SK-N-MC (cell line): ENCODE data around the gene INSYN1.
"Not testable (repeated sequence)": the region's sequence is repeated elsewhere in the genome, so short reads cannot be mapped to it uniquely, and the experiment has no call there.

Experiments used
- DNase-seq: peaks from one replicate; pipeline ENCODE4 v3.0.0-alpha.2; 2011; ENCODE audit warnings: low read depth, low spot score
- H3K27ac ChIP-seq: fragments of 200-600 bp; sonication (generic); 2 replicates; pipeline ENCODE4 v1.5.1; 2016; ENCODE audit warnings: mixed run types
- H3K36me3 ChIP-seq: fragments of 200-600 bp; sonication (generic); 2 replicates; pipeline ENCODE4 v1.6.1; 2017; ENCODE audit warnings: antibody characterized with exemption, low read length, mixed read lengths; ENCODE audit not compliant: insufficient read depth
- H3K4me3 ChIP-seq: fragments of 200-600 bp; sonication (generic); 2 replicates; pipeline ENCODE4 v1.5.1; 2016
- H3K9ac ChIP-seq: fragments of 200-600 bp; sonication (generic); 2 replicates; pipeline ENCODE4 v1.8.0; 2017; ENCODE audit warnings: mixed run types, mixed read lengths; ENCODE audit not compliant: insufficient read length
- H3K9me3 ChIP-seq: fragments of 200-600 bp; sonication (generic); 2 replicates; pipeline ENCODE4 v1.6.1; 2017; ENCODE audit warnings: low read depth, mild to moderate bottlenecking, antibody characterized with exemption, low read length, moderate library complexity, mixed read lengths
- EZH2 ChIP-seq: fragments of 200-600 bp; sonication (generic); IDR thresholded peaks from one replicate; pipeline ENCODE4 v1.6.1; 2017; ENCODE audit warnings: antibody characterized with exemption
- FOXP2 ChIP-seq: optimal IDR thresholded peaks from 2 replicates; pipeline ENCODE3; 2011; ENCODE audit warnings: mild to moderate bottlenecking, moderate library complexity; ENCODE audit not compliant: insufficient read depth; ENCODE audit errors: extremely low read length, control extremely low read depth
- POLR2AphosphoS5 ChIP-seq: IDR thresholded peaks from 2 replicates; pipeline ENCODE4 v1.6.1; 2012; ENCODE audit warnings: mild to moderate bottlenecking, low read depth, low read length, borderline replicate concordance

The INSYN1 gene

DNA sequence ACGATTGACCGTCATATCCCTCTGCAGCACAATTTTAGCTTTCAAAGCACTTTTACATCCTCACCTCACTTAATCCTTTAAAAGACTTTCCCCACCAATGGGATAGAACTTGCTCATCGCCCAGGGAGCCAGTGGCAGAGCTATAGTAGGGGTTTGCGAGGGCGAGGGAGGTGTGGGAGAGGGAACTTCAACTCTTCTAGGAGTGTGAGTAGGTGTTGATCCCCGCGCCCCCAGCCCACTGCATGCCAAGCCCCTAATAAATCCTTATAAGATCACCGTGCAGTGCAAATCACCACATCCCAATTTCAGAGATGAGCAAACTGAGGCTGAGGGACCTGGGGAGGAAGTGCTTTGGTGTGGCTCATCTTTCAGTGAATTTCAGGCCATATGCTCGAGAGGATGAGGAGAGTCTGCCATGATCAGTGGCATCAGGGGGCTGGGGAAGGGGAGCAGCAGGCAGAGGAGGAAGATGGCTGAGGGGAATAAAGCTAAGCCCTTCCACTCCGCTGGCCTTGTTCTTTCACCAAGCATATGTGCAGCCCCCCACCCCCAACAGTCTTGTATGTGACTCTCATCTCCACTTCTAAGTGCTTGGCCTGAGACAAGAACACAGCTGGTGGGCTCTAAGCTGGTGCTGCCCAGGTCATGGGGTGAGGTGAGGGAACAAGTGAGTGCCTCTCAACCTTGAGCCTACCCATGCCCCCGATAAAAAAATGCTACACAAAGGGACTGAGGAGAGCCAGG, 5.1 kb downstream of the INSYN1 start:
- H3K9me3 ChIP-seq: no peaks in the 10 kb centered on the region
- no peaks in the 10 kb centered on the region for H3K36me3 ChIP-seq
- TF ChIP-seq EZH2: no peak
- no peak for TF ChIP-seq FOXP2
- TF ChIP-seq POLR2AphosphoS5: no peak
- H3K9ac ChIP-seq: no peak overlapping the region
- no peak for DNase-seq
- H3K27ac ChIP-seq: no peak overlapping the region
- no peak overlapping the region for H3K4me3 ChIP-seq

DNA sequence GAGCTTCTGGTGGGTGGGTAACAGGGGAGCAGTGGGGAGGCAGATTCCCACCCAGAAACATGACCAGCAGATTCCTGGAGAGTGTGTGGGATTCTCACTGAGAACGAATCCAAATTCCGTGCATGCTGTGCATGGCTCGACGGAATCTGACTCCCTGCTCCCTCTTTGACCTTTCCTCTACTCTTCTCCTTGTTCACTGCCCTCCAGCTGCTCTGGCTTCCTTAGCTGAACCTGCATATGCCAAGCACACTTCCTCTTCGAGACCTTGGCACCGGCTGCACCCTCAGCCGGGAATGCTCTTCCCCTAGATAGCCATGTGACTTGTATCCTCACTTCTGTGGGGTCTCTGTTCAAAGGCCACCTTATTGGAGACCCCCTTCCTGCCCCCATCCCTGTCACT, 6.3 kb downstream of the INSYN1 start:
- Histone ChIP-seq H3K36me3 (no peaks in the 10 kb centered on the region), H3K4me3 (no peak overlapping the region), H3K9me3 (no peaks in the 10 kb centered on the region), H3K9ac (no peak overlapping the region), H3K27ac (no peak overlapping the region)
- TF ChIP-seq EZH2 (no peak), FOXP2 (no peak), POLR2AphosphoS5 (no peak)
- no peak for DNase-seq

DNA sequence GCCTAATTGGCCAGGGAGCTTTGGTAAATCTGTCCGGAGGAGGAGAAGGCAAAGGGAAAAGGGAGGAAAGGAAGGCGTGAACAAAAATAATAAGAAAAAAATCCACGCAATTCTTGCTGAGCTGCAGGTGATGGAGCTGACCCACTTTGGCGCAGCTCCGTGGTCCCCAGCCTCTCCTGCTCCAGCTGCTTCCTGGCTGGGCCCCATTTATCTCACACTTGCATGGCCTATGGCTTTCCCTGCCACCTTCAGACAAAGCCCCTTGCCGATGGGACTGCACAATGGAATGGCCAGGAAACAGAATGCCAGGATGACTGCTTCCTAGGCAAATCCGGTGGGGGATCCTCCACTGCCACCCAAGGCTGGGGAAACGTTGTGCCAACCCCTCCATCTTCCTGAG, 6.9 kb downstream of the INSYN1 start:
- DNase-seq: no peak

DNA sequence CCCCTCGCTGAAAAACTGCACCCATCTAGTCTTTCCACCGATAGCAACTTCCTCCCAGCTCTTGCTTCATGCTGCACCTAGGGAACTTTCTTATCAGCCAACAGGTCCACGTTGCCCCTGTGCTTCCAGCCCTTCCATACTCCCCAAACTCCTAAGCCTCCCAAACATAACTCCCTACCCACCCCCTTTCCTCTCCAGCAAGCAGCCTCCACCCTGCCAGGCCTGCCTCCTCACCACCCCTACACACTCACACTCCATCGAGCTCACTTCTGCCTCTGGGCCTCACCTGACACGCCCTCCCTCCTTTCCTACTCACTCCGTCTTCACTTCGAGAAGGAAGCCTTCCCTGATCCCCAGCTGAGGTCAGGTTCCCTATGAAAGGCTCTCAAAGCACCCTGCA, 8.1 kb downstream of the INSYN1 start:
- Histone ChIP-seq H3K4me3 (no peak overlapping the region), H3K36me3 (no peaks in the 10 kb centered on the region), H3K9ac (no peak overlapping the region), H3K27ac (no peak overlapping the region), H3K9me3 (no peaks in the 10 kb centered on the region)
- no peak for DNase-seq
- TF ChIP-seq EZH2 (no peak), FOXP2 (no peak), POLR2AphosphoS5 (no peak)

More for the DNA sequence above, 6.9 kb downstream of the INSYN1 start:
- Histone ChIP-seq H3K9me3 (no peaks in the 10 kb centered on the region), H3K36me3 (no peaks in the 10 kb centered on the region), H3K4me3 (no peak overlapping the region), H3K9ac (no peak overlapping the region), H3K27ac (no peak overlapping the region)
- TF ChIP-seq POLR2AphosphoS5: no peak
- no peak for TF ChIP-seq FOXP2
- no peak for TF ChIP-seq EZH2

DNA sequence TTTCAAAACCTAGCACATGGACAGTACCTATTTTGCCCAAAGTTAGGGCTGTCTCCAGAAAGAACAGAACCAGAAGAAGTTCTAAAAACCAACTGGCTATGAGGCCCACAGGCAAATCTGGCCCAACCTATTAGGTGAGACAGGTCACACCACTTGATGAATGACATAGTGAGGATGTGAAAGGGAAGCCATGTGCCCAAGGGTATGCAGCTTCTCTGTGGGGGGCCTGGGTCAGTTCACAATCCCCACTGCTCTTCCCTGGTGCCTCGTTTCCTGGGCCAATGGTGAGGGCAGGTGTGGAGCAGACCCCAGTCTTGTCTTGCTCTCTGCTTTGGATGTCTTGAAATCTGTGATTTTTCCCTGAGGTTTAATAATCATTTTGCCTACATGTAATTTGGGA, 8.9 kb downstream of the INSYN1 start:
- Histone ChIP-seq H3K9me3 (no peaks in the 10 kb centered on the region), H3K9ac (no peak overlapping the region), H3K4me3 (no peak overlapping the region), H3K27ac (no peak overlapping the region), H3K36me3 (no peaks in the 10 kb centered on the region)
- DNase-seq: no peak
- TF ChIP-seq POLR2AphosphoS5 (no peak), FOXP2 (no peak), EZH2 (no peak)

DNA sequence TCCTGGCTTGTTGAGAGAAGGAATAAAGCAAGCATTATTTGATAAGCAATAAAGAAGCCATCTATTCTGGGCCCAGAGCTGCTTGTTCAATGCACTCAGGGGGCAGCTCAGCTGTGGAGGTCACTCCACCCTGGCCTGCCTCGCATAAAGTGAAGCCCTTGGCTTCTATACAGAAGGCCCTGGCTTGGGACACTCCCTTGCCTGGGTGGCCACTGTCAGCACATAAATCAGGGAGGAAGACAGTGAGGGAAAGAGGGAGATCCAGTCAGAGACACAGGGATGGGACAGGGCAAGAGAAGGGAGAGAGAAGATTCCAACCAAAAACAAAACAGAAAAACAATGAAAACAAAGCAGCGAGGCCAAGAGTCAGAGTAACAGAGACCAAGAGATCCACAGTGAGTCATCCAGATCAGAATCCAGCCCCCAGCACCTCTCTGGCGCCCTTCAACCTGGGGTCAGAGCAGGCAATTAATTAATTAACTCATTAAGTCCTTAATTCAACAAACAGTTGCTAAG, 11.8 kb downstream of the INSYN1 start:
- H3K9ac ChIP-seq: no peak overlapping the region
- no peaks in the 10 kb centered on the region for H3K9me3 ChIP-seq
- no peak overlapping the region for H3K27ac ChIP-seq
- no peaks in the 10 kb centered on the region for H3K36me3 ChIP-seq
- H3K4me3 ChIP-seq: no peak overlapping the region
- TF ChIP-seq FOXP2: no peak
- TF ChIP-seq POLR2AphosphoS5: no peak
- no peak for TF ChIP-seq EZH2
- DNase-seq: no peak

DNA sequence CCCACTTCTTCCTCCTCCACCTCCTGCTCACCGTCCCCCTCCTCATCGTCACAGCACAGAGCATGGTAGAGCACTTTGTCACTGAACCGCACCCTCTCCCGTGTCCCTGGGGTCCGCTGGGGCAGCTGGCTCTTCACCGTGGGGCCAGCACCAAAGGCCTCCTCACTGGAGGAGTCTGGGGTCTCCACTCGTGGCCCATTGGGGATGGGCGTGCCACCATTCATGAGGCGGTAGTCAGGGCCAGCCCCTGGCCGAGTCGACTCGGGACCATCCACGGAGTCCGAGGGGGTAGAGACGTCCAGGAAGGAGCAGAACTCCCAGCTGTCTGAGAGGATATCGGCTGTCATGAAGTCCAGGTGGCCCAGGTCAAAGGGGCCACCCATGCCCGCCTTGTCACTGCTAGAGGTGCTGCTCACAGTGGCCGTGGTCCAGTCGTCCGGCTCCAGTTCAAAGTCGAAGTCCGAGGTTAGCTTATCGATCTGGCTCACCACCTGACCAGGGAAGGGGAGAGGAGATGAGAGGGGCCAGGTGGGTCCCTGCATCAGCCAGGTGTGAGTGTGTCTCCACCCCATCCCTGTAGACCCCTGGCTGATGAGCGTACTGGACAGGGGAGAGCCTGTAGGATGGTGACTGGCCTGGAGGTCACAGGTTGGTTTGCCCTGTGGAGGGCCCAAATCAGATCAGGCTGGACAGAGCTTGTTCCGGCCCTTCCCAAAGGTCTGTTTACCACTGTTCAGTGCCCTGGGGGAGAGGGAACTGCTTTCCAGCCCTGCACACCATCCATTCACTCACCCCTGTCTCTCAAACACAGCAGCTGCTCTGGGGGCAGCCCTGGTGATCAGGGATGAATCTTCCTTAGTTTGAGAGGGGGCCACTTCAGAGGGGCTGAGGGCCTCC, 12.8 kb downstream of the INSYN1 start:
- no peaks in the 10 kb centered on the region for H3K9me3 ChIP-seq
- no peak overlapping the region for H3K9ac ChIP-seq
- H3K27ac ChIP-seq: no peak overlapping the region
- no peak for DNase-seq
- no peaks in the 10 kb centered on the region for H3K36me3 ChIP-seq
- TF ChIP-seq EZH2: no peak
- TF ChIP-seq FOXP2: no peak
- TF ChIP-seq POLR2AphosphoS5: no peak
- H3K4me3 ChIP-seq: no peak overlapping the region

DNA sequence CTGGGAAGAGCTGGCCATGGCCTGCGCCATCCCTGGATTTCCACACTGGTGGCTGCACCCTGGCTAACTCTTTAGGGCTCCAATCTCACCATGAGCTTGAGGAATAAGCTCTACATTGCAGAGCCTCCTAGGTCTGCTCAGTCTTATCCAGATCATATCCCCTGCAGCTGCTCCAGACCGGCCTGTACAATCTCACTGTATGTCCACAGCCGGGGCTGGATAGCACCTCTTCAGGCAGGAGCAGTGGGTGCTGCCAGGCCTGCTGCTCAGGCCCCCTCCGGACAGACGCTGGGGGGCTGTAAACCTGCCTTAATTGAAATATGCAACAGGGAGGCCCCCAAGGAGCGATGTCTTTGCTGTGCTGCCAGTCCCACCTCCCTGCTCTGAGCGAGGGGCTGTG, 15.6 kb downstream of the INSYN1 start:
- Histone ChIP-seq H3K9me3 (no peaks in the 10 kb centered on the region), H3K4me3 (no peak overlapping the region), H3K36me3 (no peaks in the 10 kb centered on the region), H3K9ac (no peak overlapping the region), H3K27ac (no peak overlapping the region)
- TF ChIP-seq POLR2AphosphoS5: no peak
- TF ChIP-seq FOXP2: no peak
- TF ChIP-seq EZH2: no peak
- no peak for DNase-seq

DNA sequence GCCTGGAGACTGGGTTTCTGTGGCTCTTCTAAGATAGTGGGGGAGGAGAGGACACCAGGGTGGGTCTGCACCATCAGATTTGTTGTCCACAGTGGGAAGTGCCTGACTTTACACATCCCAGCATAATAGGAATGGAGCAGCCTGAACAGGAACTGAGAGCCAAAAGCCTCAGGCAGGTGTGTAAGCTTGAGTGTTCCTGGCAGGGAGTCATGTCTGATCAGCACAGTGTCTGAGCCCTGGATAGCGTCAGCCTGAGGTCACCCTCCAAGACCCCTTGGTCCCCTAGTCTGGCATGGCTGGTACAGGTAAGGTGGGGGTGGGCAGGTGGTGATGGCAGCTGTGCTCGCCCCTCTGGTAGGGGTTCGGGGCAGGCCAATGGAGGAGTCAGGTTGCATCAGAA, 20.2 kb downstream of the INSYN1 start:
- no peak for TF ChIP-seq POLR2AphosphoS5
- TF ChIP-seq EZH2: no peak
- TF ChIP-seq FOXP2: no peak
- no peaks in the 10 kb centered on the region for H3K36me3 ChIP-seq
- H3K4me3 ChIP-seq: no peak overlapping the region
- H3K27ac ChIP-seq: no peak overlapping the region
- H3K9ac ChIP-seq: no peak overlapping the region
- DNase-seq: no peak
- H3K9me3 ChIP-seq: no peaks in the 10 kb centered on the region

DNA sequence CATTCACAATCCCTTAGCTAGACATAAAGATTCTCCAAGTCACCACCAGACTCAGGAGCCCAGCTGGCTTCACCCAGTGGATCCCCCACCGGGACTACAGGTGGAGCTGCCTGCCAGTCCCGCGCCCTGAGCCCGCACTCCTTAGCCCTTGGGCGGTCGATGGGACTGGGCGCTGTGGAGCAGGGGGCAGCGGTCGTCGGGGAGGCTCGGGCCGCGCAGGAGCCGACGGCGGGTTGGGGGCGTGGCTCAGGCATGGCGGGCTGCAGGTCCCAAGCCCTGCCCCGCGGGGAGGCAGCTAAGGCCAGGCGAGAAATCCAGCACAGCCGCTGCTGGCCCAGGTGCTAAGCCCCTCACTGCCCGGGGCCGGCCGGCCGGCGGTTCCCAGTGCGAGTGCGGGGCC, 21.1 kb downstream of the INSYN1 start:
- not testable (repeated sequence) for H3K27ac ChIP-seq, H3K4me3 ChIP-seq, H3K36me3 ChIP-seq, H3K9ac ChIP-seq, H3K9me3 ChIP-seq, DNase-seq
